WTC11 (cell line): ENCODE measurements around the gene SBF1. TPM values are rescaled to one million over a fixed set of nuclear protein-coding genes. Genes with fewer than 3 reads are reported as not detected.
"Not testable (repeated sequence)": the region's sequence is repeated elsewhere in the genome, so short reads cannot be mapped to it uniquely, and the experiment has no call there.

ENCODE experiments used
- ATAC-seq: fragments of 200-7000 bp; cut with Tn5 transposase; 2 replicates; pipeline ENCODE4 v1.10.0; 2021; ENCODE audit warnings: mild to moderate bottlenecking, moderate library complexity
- CTCF ChIA-PET: fragments of 300-600 bp; sonication (Branson Sonifier 250); formaldehyde crosslinking; loops from one replicate; lab custom pipeline; 2021; ENCODE audit warnings: antibody characterized with exemption; lab: Charles Lee
- POLR2A ChIA-PET: fragments of 350-600 bp; sonication (Branson Sonifier 250); formaldehyde crosslinking; loops from one replicate; lab custom pipeline; 2021; ENCODE audit warnings: antibody characterized with exemption; lab: Charles Lee
- DNase-seq: peaks from one replicate; pipeline ENCODE4 v3.0.0; 2021; ENCODE audit warnings: low spot score
- H3K27ac Mint-ChIP-seq: 2 replicates; pipeline ENCODE4 v1.8.0; 2021; ENCODE audit warnings: mixed read lengths
- H3K27me3 Mint-ChIP-seq: 2 replicates; pipeline ENCODE4 v1.8.0; 2021; ENCODE audit warnings: low read depth, mild to moderate bottlenecking, moderate library complexity, mixed read lengths
- H3K36me3 Mint-ChIP-seq: 2 replicates; pipeline ENCODE4 v1.8.0; 2021; ENCODE audit warnings: mixed read lengths
- H3K4me1 Mint-ChIP-seq: 2 replicates; pipeline ENCODE4 v1.8.0; 2022; ENCODE audit warnings: mixed read lengths
- H3K4me3 Mint-ChIP-seq: 2 replicates; pipeline ENCODE4 v1.8.0; 2021; ENCODE audit warnings: mild to moderate bottlenecking, moderate library complexity, mixed read lengths
- H3K9me3 Mint-ChIP-seq: 2 replicates; pipeline ENCODE4 v1.8.0; 2021; ENCODE audit warnings: mixed read lengths
- CREM ChIP-seq: sonication (generic); formaldehyde crosslinking; IDR thresholded peaks from 2 replicates; pipeline ENCODE4 v1.8.1; 2022; ENCODE audit warnings: mild to moderate bottlenecking, missing genetic modification reagents, moderate library complexity
- GABPB1 ChIP-seq: sonication (generic); formaldehyde crosslinking; IDR thresholded peaks from 2 replicates; pipeline ENCODE4 v1.8.1; 2023; ENCODE audit warnings: mild to moderate bottlenecking, missing genetic modification reagents
- total RNA-seq: library from RNA; stranded (reverse); gene quantifications from 3 replicates; pipeline ENCODE4 v1.2.3, GENCODE V29; 2021

Gene SBF1
- total RNA-seq, 1 experiment from 2014 or later, result 108 TPM

GRCh38 chr22:50397371-50398060 is 77.3 kb downstream of the SBF1 start:
- H3K27me3 Mint-ChIP-seq, ATAC-seq, H3K4me3 Mint-ChIP-seq, POLR2A ChIA-PET, DNase-seq, CTCF ChIA-PET, H3K9me3 Mint-ChIP-seq: not testable (repeated sequence)
- Mint-ChIP-seq H3K27ac (0 out of 2 replicates have a peak overlapping the region, but pooled peaks have one; percentile 42), H3K36me3 (peaks cover 22% of the 10 kb centered on the region), H3K4me1 (peaks cover 15% of the 10 kb centered on the region)

DNA sequence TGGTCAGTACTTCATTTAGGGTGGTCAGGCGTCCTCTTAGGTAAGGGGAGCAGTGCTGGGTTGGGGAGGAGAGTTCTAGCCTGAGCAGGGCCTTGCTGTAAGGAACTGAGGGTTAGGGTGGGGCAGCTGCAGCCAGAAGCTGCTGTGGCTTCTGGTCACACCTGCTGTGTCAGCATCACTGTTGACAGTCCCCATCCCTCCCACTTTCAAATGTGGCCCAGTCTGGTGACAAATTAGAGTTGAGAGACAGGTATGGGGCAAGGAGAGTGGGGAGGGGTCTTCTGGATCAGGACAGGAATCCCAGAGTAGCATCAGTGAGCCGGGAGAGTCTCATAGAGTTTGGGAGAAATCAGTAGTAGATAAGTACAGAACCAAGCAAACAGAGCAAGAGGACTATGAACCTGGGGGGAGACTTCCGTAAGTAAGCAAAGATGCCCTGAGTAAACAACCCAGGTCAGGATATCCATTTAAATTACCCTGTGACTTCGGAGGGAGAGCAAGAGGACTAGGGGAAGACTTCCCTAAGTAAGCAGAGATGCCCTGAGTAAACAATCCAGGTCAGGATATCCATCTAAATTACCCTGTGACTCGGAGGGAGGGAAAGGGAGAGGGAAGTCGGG is 78.0 kb downstream of the SBF1 start:
- H3K27me3 Mint-ChIP-seq, result no peaks in the 10 kb centered on the region
- POLR2A ChIA-PET, result no interaction called here
- ATAC-seq (no peak), DNase-seq (no peak)
- no peak overlapping the region for H3K4me3 Mint-ChIP-seq
- peaks cover 23% of the 10 kb centered on the region for H3K36me3 Mint-ChIP-seq
- H3K9me3 Mint-ChIP-seq, result no peaks in the 10 kb centered on the region
- peaks cover 15% of the 10 kb centered on the region for H3K4me1 Mint-ChIP-seq
- CTCF ChIA-PET, result no interaction called here
- peak overlapping the region; percentile 42 for H3K27ac Mint-ChIP-seq
- TF ChIP-seq GABPB1, result peak; percentile 62
- TF ChIP-seq CREM (CRISPR knock-in tag), result no peak

Other genes with a start within 250 kb of the SBF1 start
- gene TUBGCP6, start 230.0 kb downstream of the SBF1 start, total RNA-seq, result 36.3 to 45.4 TPM (median 40.8 TPM) in 3 replicates
- 31.9 to 40.9 TPM (median 38.2 TPM) in 3 replicates for gene HDAC10, start 223.8 kb downstream of the SBF1 start, total RNA-seq
- gene MAPK12, start 213.4 kb downstream of the SBF1 start, total RNA-seq, result 26.9 to 31.0 TPM (median 28.8 TPM) in 3 replicates
- gene MAPK11, start 204.7 kb downstream of the SBF1 start, total RNA-seq, result 1.4 to 2.3 TPM (median 1.9 TPM) in 3 replicates
- 110 to 113 TPM (median 111 TPM) in 3 replicates for gene PLXNB2, start 167.4 kb downstream of the SBF1 start, total RNA-seq
- gene DENND6B, start 148.0 kb downstream of the SBF1 start, total RNA-seq, result 2.3 to 2.7 TPM (median 2.5 TPM) in 3 replicates
- 41.5 to 47.8 TPM (median 46.7 TPM) in 3 replicates for gene PPP6R2, start 131.7 kb downstream of the SBF1 start, total RNA-seq
- gene ADM2, start 6.5 kb upstream of the SBF1 start, total RNA-seq, result 6.3 to 10.9 TPM (median 7.6 TPM) in 3 replicates
- 0.33 to 0.57 TPM (median 0.41 TPM) in 3 replicates for gene MIOX, start 11.8 kb upstream of the SBF1 start, total RNA-seq
- 38.1 to 43.7 TPM (median 39.8 TPM) in 3 replicates for gene LMF2, start 32.7 kb upstream of the SBF1 start, total RNA-seq
- 69.8 to 78.4 TPM (median 70.3 TPM) in 3 replicates for gene NCAPH2, start 33.2 kb upstream of the SBF1 start, total RNA-seq
- 1.5 to 5.5 TPM in 2 of 3 replicates, not detected in the other for gene SCO2, start 50.6 kb upstream of the SBF1 start, total RNA-seq
- gene TYMP, start 55.0 kb upstream of the SBF1 start, total RNA-seq, result 1.2 to 1.8 TPM (median 1.5 TPM) in 3 replicates
- gene KLHDC7B, start 70.9 kb upstream of the SBF1 start, total RNA-seq, result not detected in 3 replicates
- gene SYCE3, start 87.9 kb upstream of the SBF1 start, total RNA-seq, result 0.46 to 0.89 TPM (median 0.85 TPM) in 3 replicates
- gene CPT1B, start 103.4 kb upstream of the SBF1 start, total RNA-seq, result 33.7 to 47.8 TPM (median 47.4 TPM) in 3 replicates
- gene CHKB, start 107.8 kb upstream of the SBF1 start, total RNA-seq, result 75.4 to 80.0 TPM (median 76.1 TPM) in 3 replicates
- gene MAPK8IP2, start 125.8 kb upstream of the SBF1 start, total RNA-seq, result 1.8 to 4.9 TPM (median 1.9 TPM) in 3 replicates
- 17.7 to 18.8 TPM (median 17.8 TPM) in 3 replicates for gene ARSA, start 153.1 kb upstream of the SBF1 start, total RNA-seq
- 9.6 to 10.5 TPM (median 9.7 TPM) in 3 replicates for gene SHANK3, start 197.8 kb upstream of the SBF1 start, total RNA-seq